Left ventricle myocardium inferior (tissue), 1 donor: ENCODE measurements around the gene CNNM3. TPM values are rescaled to one million over a fixed set of nuclear protein-coding genes. Genes with fewer than 3 reads are reported as not detected.
A peak's percentile ranks its signal among the peaks of the same experiment; 100 is the strongest.

Source experiments
- DNase-seq: peaks from one replicate; pipeline ENCODE4 v3.0.0-alpha.2; 2020
- H3K27ac ChIP-seq: fragments of 200-600 bp; replicated peaks from 2 replicates; pipeline ENCODE4 v1.8.0; 2021
- H3K27me3 ChIP-seq: fragments of 200-600 bp; 2 replicates; pipeline ENCODE4 v1.8.0; 2021; ENCODE audit warnings: low read depth
- H3K36me3 ChIP-seq: fragments of 200-600 bp; 2 replicates; pipeline ENCODE4 v1.8.0; 2021
- H3K4me1 ChIP-seq: fragments of 200-600 bp; 2 replicates; pipeline ENCODE4 v1.8.0; 2021
- H3K4me3 ChIP-seq: fragments of 200-600 bp; 2 replicates; pipeline ENCODE4 v1.8.0; 2021; ENCODE audit warnings: mild to moderate bottlenecking, moderate library complexity
- H3K9me3 ChIP-seq: fragments of 200-600 bp; replicated peaks from 2 replicates; pipeline ENCODE4 v1.8.0; 2021
- intact Hi-C: fragments of 100-400 bp; cut with micrococcal nuclease; formaldehyde crosslinking; loops from one replicate; pipeline ENCODE4 v1.11.0; 2022
- total RNA-seq: library from RNA; stranded (reverse); fragmentation: NEBNext Ultra II Directional; extraction: Animal tissue kit (Norgen Biotek cat#: 25700); gene quantifications from one replicate; pipeline ENCODE4 v1.2.1, GENCODE V29; 2021
- TF ChIP-seq, protein P1 (sequence below): fragments of 200-600 bp; IDR thresholded peaks from 2 replicates; pipeline ENCODE4 v1.8.0; 2021; ENCODE audit warnings: antibody characterized with exemption, mild to moderate bottlenecking, borderline replicate concordance
- donor health status: DM: no; HTN: yes; CAD: no; lungs with severe emphysema.

CNNM3 gene
- total RNA-seq, 1 donor from 2014 or later, result 11.1 TPM

DNA sequence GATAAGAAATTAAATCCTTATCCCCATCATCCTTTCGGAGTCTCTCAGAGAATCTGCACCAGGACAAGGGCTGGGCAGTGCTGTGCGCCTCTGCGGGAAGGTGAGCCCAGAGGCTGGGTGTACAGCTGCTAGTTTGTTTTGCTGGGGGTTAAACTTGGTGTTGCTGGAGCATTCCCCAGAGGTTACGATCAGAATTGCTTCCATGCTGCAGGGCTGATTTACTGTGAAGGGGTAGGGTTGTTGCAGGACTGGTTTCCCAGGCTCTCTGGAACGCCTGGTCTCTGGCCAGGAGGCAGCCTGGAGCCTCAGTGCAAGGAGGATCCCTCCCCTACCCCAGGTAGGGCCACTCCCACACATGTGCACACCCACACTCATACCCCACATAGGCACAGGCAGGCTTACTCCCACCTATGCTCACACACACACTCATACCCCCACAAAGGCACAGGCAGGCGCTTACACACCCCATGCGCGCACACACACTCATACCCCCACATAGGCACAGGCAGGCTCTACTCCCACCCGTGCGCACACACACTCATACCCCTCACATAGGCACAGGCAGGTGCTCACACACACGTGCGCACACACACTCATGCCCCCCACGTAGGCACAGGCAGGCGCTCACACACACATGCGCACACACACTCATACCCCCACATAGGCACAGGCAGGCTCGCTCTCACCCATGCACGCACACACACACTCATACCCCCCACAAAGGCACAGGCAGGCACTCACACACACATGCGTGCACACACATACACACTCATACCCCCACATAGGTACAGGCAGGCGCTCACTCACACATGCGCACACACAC, 44.1 kb upstream of the CNNM3 start:
- Histone ChIP-seq H3K27ac (no peak overlapping the region), H3K36me3 (no peaks in the 10 kb centered on the region), H3K9me3 (no peaks in the 10 kb centered on the region), H3K27me3 (no peaks in the 10 kb centered on the region), H3K4me1 (peaks cover 27% of the 10 kb centered on the region), H3K4me3 (no peak overlapping the region)
- DNase-seq, result no peak
- TF ChIP-seq, protein P1, sequence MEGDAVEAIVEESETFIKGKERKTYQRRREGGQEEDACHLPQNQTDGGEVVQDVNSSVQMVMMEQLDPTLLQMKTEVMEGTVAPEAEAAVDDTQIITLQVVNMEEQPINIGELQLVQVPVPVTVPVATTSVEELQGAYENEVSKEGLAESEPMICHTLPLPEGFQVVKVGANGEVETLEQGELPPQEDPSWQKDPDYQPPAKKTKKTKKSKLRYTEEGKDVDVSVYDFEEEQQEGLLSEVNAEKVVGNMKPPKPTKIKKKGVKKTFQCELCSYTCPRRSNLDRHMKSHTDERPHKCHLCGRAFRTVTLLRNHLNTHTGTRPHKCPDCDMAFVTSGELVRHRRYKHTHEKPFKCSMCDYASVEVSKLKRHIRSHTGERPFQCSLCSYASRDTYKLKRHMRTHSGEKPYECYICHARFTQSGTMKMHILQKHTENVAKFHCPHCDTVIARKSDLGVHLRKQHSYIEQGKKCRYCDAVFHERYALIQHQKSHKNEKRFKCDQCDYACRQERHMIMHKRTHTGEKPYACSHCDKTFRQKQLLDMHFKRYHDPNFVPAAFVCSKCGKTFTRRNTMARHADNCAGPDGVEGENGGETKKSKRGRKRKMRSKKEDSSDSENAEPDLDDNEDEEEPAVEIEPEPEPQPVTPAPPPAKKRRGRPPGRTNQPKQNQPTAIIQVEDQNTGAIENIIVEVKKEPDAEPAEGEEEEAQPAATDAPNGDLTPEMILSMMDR, result no peak
- intact Hi-C loops, result no loop called here

GRCh38 chr2:96772903-96773671, 43.0 kb upstream of the CNNM3 start:
- intact Hi-C loops, result no loop called here
- peaks cover 27% of the 10 kb centered on the region for H3K4me1 ChIP-seq
- H3K9me3 ChIP-seq, result no peaks in the 10 kb centered on the region
- H3K27ac ChIP-seq, result no peak overlapping the region
- H3K36me3 ChIP-seq, result no peaks in the 10 kb centered on the region
- H3K27me3 ChIP-seq, result no peaks in the 10 kb centered on the region
- TF ChIP-seq, protein P1, result no peak
- no peak overlapping the region for H3K4me3 ChIP-seq
- DNase-seq, result no peak

GRCh38 chr2:96773922-96774321, 42.1 kb upstream of the CNNM3 start:
- Histone ChIP-seq H3K36me3 (no peaks in the 10 kb centered on the region), H3K27ac (no peak overlapping the region), H3K9me3 (no peaks in the 10 kb centered on the region), H3K4me1 (peaks cover 27% of the 10 kb centered on the region), H3K27me3 (no peaks in the 10 kb centered on the region), H3K4me3 (peak overlapping the region; percentile 25)
- TF ChIP-seq, protein P1, result no peak
- intact Hi-C loops, result no loop called here
- DNase-seq, result no peak

- no peaks in the 10 kb centered on the region for H3K27me3 ChIP-seq
- no peak for DNase-seq
- H3K4me3 ChIP-seq, result no peak overlapping the region
- no peaks in the 10 kb centered on the region for H3K36me3 ChIP-seq
- TF ChIP-seq, protein P1, result no peak
- H3K9me3 ChIP-seq, result no peaks in the 10 kb centered on the region
- intact Hi-C loops, result no loop called here
- peaks cover 18% of the 10 kb centered on the region for H3K4me1 ChIP-seq
- H3K27ac ChIP-seq, result no peak overlapping the region
These were observed 40.9 kb upstream of the CNNM3 start for GRCh38 chr2:96775160-96775559.

GRCh38 chr2:96783388-96783787, 32.7 kb upstream of the CNNM3 start:
- Histone ChIP-seq H3K4me1 (peaks cover 21% of the 10 kb centered on the region), H3K27ac (no peak overlapping the region), H3K36me3 (no peaks in the 10 kb centered on the region), H3K27me3 (no peaks in the 10 kb centered on the region), H3K4me3 (no peak overlapping the region), H3K9me3 (no peaks in the 10 kb centered on the region)
- TF ChIP-seq, protein P1, result no peak
- no peak for DNase-seq
- intact Hi-C loops, result no loop called here
